HFFc6 (cell line): Measurements from ENCODE around the gene VAT1. TPM values are rescaled to one million over a fixed set of nuclear protein-coding genes. Genes with fewer than 3 reads are reported as not detected.
A peak's percentile ranks its signal among the peaks of the same experiment; 100 is the strongest.
"Not testable (repeated sequence)": the region's sequence is repeated elsewhere in the genome, so short reads cannot be mapped to it uniquely, and the experiment has no call there.

Experiments used
- DNase-seq: peaks from one replicate; pipeline ENCODE4 v3.0.0-alpha.2; 2018
- H3K27ac Mint-ChIP-seq: 2 replicates; pipeline ENCODE4 v1.8.0; 2020; ENCODE audit warnings: mild to moderate bottlenecking, mixed read lengths
- H3K27me3 Mint-ChIP-seq: 2 replicates; pipeline ENCODE4 v1.8.0; 2021; ENCODE audit warnings: mild to moderate bottlenecking, moderate library complexity, mixed read lengths; ENCODE audit not compliant: insufficient read depth
- H3K36me3 Mint-ChIP-seq: 2 replicates; pipeline ENCODE4 v1.8.0; 2021; ENCODE audit warnings: low read depth, mixed read lengths
- H3K4me1 Mint-ChIP-seq: 2 replicates; pipeline ENCODE4 v1.8.0; 2020; ENCODE audit warnings: low read depth, mixed read lengths
- H3K4me3 Mint-ChIP-seq: 2 replicates; pipeline ENCODE4 v1.8.0; 2020; ENCODE audit warnings: mild to moderate bottlenecking, moderate library complexity, mixed read lengths
- H3K9me3 Mint-ChIP-seq: 2 replicates; pipeline ENCODE4 v1.8.0; 2020; ENCODE audit warnings: mild to moderate bottlenecking, mixed read lengths
- CTCF ChIP-seq: fragments of 200-600 bp; sonication (generic); IDR thresholded peaks from 2 replicates; pipeline ENCODE4 v1.5.0; 2021; ENCODE audit warnings: antibody characterized with exemption, mild to moderate bottlenecking
- total RNA-seq, 6 experiments: library from RNA; stranded (reverse); fragmentation: NEBNext Ultra II Directional; extraction: Animal tissue kit (Norgen Biotek cat#: 25700); gene quantifications; 2 replicates in 1 of 6; 3 replicates in 5 of 6; pipeline ENCODE4 v1.2.3, GENCODE V29; 2021

VAT1 gene
- total RNA-seq, 6 experiments from 2014 or later: 150 to 274 (median 244) TPM

GRCh38 chr17:43010667-43011308, 11.4 kb downstream of the VAT1 start:
- peaks cover 4% of the 10 kb centered on the region for H3K27me3 Mint-ChIP-seq

GRCh38 chr17:43006639-43007551, 15.3 kb downstream of the VAT1 start, which contains the start of gene IFI35:
Gene IFI35 (plus strand): TSS chr17:43006784. CDS start chr17:43006948, 164 bp downstream.
- H3K4me1 Mint-ChIP-seq: peaks cover 46% of the 10 kb centered on the region
- peak; percentile 80 for DNase-seq
- peaks cover 4% of the 10 kb centered on the region for H3K27me3 Mint-ChIP-seq
- peak within 1 kb of the TSS; percentile 99 for H3K4me3 Mint-ChIP-seq
- peaks cover 26% of the 10 kb centered on the region for H3K36me3 Mint-ChIP-seq
- peak; percentile 64 for TF ChIP-seq CTCF
- no peaks in the 10 kb centered on the region for H3K9me3 Mint-ChIP-seq
- peak within 1 kb of the TSS; percentile 99 for H3K27ac Mint-ChIP-seq

More at GRCh38 chr17:43010667-43011308, 11.4 kb downstream of the VAT1 start:
- DNase-seq: no peak
- Mint-ChIP-seq H3K9me3 (no peaks in the 10 kb centered on the region), H3K4me1 (peaks cover 35% of the 10 kb centered on the region), H3K27ac (no peak overlapping the region; the same call in 1 of the 2 replicates), H3K4me3 (no peak overlapping the region), H3K36me3 (no peaks in the 10 kb centered on the region; the same call in none of the 2 replicates)
- TF ChIP-seq CTCF: no peak

DNA sequence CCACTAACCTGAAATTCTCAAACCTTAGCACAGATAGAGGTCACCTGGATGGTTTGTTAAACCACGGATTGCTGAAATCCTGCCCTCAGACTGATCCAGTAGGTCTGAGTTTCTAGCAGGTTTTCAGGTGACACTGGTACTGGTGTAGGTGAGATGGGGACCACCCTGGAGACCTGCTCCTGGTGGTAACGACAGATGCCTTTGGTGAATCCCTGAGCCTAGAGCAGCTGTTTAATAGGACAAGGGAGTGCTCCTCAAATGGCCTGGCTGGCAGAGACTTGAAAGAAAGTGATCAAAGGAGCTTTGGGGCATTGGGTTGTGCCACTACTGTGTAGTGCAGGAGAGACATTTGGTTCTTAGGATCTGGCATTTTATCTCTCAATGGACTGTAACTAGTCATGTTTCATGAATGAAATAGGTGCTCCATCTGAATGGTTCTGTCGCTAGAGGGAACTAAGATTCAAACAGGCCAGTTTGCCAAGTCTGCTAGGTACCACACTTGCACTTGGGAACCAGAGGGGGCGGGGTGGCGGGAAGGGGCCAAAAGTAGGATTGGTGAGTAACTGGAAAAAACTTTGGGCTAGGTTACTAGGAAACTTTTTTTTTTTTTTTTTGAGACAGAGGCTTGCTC, 18.5 kb downstream of the VAT1 start:
- H3K27ac Mint-ChIP-seq: peak overlapping the region; percentile 73
- H3K27me3 Mint-ChIP-seq: peaks cover 4% of the 10 kb centered on the region; the same call in 1 of the 2 replicates
- peaks cover 43% of the 10 kb centered on the region for H3K36me3 Mint-ChIP-seq
- H3K4me3 Mint-ChIP-seq: no peak overlapping the region; the same call in 1 of the 2 replicates
- no peaks in the 10 kb centered on the region for H3K9me3 Mint-ChIP-seq
- DNase-seq: no peak
- peaks cover 53% of the 10 kb centered on the region for H3K4me1 Mint-ChIP-seq
- TF ChIP-seq CTCF: peak; percentile 27; the same call in 1 of the 2 replicates

DNA sequence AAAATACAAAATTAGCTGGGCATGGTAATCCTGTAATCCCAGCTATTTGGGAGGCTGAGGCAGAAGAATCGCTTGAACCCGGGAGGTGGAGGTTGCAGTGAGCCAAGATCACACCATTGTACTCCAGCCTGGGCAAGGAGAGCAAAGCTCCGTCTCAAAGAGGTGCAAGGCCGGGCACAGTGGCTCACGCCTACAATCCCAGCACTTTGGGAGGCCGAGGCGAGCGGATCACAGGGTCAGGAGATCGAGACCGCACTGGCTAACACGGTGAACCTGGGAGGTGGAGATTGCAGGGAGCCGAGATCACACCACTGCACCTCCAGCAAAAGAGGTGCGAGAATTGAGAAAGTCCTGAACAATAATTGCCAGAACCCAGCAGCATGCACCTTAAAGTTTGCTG, 21.3 kb downstream of the VAT1 start:
- peak overlapping the region; percentile 32; the same call in 1 of the 2 replicates for H3K4me3 Mint-ChIP-seq
- peaks cover 47% of the 10 kb centered on the region for H3K36me3 Mint-ChIP-seq
- not testable (repeated sequence) for H3K27me3 Mint-ChIP-seq, H3K9me3 Mint-ChIP-seq, DNase-seq
- H3K4me1 Mint-ChIP-seq: peaks cover 54% of the 10 kb centered on the region
- peak overlapping the region; percentile 49 for H3K27ac Mint-ChIP-seq

- peaks cover 46% of the 10 kb centered on the region for H3K4me1 Mint-ChIP-seq
- H3K4me3 Mint-ChIP-seq: peak overlapping the region; percentile 99
- H3K9me3 Mint-ChIP-seq: no peaks in the 10 kb centered on the region
Measured at GRCh38 chr17:42999003-42999525, 23.1 kb downstream of the VAT1 start.

More at GRCh38 chr17:42999003-42999525, 23.1 kb downstream of the VAT1 start:
- no peak for TF ChIP-seq CTCF
- peak overlapping the region; percentile 100 for H3K27ac Mint-ChIP-seq
- H3K36me3 Mint-ChIP-seq: peaks cover 52% of the 10 kb centered on the region
- DNase-seq: no peak
- H3K27me3 Mint-ChIP-seq: no peaks in the 10 kb centered on the region; the same call in 1 of the 2 replicates
